ENCODE data around the gene ZFPL1.

The ZFPL1 gene

GRCh38 chr11:65060913-65061408, 23.1 kb upstream of the ZFPL1 start:
- FAIRE-seq = no peak

GRCh38 chr11:65063532-65063931, 20.5 kb upstream of the ZFPL1 start:
- no peak for FAIRE-seq

DNA sequence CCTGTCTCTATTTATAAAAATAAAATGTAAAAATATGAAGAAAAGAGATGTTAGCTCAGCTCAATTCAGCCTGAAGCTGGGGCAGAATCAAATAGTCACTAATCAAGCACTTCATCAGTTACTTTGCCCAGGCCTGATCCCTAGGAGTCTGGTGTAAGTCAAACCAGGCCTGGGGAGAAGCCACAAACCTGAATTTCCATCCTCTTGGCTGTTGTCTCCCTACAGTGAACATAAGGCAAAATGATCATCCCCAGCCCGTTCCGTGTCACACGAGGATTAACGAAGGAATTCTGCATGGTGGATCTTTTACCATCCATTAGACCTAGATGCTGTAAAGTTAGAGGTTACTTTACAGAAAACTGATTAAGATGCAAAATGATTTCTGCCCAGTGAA, 19.2 kb upstream of the ZFPL1 start:
- FAIRE-seq = no peak

DNA sequence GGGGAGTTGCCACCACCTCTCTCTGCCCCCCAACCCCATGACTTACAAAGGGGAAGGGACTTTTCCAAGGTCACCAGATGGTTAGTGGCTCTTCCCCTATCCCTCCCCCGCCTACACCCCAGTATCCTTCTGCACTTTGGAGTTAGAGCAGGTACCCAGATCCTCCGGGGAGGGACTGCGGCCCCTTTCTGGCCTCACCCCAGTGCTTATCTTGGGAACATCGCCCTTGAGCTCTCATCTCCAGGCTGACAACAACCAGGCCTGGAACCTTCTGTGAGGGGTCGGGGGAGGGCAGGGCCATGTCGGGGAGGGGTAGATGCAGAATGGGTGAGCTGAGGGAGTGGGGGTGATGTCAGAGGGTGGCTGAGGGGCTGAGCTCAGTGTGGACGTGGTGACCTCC, 18.2 kb upstream of the ZFPL1 start:
- no peak for FAIRE-seq

GRCh38 chr11:65066315-65066714, 17.7 kb upstream of the ZFPL1 start:
- FAIRE-seq = no peak

DNA sequence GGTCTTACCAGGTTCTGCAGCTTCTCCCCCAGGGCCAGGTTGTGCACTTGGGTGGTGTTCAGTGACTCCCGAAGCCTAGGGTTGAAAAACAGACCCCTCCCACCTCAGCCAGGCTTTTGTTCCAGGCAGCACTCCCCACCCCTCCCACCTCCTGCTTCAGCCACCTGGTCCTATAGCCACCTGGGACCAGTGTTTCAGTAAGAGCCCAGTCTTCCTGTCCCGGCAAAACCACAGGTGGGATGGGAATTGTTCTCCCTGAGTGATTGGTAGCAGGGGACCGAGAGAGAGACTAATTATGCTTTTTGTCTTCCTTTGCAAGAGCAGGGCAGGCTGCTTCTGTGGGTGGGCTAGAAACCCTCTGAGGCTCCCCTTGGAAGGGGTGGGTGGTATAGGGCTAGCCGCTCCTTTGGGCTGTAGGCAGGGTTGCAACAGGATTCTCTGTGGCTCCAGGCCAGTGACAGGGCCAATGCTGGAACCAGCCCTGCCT, 17.2 kb upstream of the ZFPL1 start:
- FAIRE-seq = no peak

GRCh38 chr11:65067446-65067845, 16.6 kb upstream of the ZFPL1 start:
- no peak for FAIRE-seq

DNA sequence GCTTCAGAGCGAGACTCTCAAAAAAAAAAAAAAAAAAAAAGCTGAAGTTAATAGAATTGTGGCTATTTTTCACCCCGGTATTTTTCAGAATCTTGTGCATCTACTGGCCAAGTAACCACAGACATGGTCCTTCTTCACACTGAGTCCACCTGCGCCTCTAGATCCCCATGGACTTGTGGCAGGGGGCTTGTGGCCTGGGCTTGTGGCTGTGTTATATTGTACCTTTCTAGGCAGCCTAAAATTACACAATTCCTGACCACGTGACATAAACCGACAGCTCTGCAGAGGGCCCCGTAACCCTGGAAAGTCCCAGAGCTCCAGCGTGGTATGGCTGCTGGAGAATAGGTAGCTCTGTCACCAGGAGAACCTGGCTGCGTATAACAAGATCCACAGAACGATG, 14.8 kb upstream of the ZFPL1 start:
- FAIRE-seq = no peak

DNA sequence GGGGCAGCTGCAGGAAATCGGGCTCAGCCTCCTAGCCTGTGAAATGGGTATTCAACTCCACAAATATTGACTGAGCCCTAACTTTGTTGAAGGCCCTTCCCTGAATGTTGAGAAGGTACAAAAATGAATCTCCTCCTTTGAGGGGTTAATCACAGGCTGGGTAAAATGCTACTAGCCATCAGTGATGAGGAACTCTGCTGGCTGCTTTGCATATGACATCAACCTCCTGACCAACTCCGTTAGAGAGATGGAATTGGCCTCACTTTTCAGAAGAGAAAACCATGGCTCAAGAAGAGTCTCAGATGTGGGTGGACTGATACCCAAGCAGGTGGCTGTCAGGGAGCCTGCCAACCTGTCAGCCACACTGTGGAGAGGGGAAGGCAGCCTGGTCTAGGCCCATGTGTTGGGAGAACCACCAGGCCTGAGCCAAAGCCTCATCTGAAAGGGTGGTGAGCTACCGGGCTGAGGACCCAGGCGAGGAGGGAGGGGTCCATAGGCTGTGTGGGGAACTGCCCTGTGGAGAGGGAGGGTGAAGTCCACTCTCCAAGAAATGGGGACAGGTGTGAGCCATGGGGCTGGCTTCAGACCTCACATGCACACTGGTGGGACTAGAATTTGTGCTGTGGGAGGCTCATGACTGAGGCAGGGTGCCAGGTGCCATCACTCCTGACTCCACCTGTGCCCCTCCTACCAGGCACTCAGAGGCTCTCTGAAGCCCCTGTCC, 12.0 kb upstream of the ZFPL1 start:
- FAIRE-seq = no peak

DNA sequence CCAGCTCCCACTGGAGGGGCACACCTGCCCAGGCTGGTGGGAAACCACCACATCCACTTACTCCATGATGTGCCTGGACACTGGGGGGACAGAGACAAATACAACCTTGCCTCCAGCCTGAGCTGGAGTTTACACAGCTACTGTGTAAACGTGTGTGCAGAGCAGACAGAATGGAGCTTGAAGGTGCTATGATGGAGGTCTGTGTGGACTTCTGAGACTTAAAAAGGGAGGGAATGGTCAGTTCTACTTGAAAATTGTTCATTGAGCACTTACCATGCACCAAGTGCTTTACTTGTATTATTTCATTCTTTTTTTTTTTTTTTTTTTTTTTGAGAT, 11.4 kb upstream of the ZFPL1 start:
- FAIRE-seq = no peak

- FAIRE-seq = no peak
Observed at GRCh38 chr11:65077451-65077850, 6.6 kb upstream of the ZFPL1 start.

GRCh38 chr11:65078151-65078550, 5.9 kb upstream of the ZFPL1 start:
- no peak for FAIRE-seq

DNA sequence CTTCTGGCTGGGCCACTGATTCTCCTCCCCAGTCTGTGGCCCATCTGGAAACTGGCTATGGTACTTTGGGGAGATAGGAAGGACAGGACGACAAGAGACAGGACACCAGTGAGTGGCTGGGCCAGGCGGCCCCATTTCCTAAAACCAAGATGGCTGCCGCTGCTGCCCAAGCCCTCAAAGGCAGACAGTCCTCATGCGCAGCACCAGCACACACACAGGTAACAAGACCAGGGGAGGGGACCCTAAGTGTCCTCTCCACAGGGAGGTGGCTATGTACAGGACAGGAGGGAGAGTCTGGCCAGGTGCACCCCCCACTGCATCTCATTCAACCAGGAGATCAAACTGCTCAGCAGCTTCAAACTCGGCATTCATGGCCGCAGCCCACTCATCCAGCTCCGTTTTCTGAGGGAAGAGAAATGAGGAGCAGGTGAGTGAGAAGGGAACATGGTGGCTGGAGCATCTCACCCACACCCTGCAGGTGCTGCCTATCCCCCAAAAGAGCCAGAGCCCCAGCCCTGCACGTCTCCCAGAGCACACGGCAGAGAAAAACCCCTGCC, 5.2 kb upstream of the ZFPL1 start:
- FAIRE-seq = no peak

DNA sequence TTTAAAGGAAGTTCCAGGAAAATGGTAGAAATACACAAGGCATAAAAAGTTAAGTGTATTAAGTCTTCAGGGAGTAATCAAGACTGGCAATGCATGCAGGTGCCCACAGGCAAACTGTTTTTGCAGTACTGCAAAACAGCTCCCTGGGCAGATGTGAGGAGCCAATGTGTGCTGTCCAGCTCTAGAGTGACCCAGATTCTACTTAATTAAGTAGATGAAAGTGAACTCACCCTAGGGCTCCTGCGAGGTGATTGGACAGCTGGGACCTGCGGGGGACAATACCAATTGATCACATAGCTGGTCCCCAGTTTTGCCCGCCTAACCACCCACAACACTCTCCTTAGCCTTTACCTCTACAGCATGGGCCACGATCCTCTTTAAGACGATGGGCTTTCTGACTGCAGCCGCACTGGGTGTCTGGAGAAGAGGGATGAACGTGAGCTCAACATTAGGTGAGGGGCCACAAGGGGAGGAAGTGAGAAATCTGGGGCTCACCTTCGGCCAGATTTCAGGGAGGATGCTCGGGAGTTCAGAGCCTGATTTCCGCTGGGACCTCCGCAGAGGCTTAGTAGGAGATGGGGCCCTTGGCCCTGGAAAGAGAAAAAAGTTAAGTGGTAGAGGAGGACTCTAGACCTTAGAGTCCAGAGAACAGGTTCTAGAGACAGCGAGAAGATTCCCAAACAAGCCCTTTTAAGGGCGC, 738 bp upstream of the ZFPL1 start:
- no peak for FAIRE-seq

- FAIRE-seq = no peak
Observed at GRCh38 chr11:65084598-65085375, 765 bp downstream of the ZFPL1 start.

DNA sequence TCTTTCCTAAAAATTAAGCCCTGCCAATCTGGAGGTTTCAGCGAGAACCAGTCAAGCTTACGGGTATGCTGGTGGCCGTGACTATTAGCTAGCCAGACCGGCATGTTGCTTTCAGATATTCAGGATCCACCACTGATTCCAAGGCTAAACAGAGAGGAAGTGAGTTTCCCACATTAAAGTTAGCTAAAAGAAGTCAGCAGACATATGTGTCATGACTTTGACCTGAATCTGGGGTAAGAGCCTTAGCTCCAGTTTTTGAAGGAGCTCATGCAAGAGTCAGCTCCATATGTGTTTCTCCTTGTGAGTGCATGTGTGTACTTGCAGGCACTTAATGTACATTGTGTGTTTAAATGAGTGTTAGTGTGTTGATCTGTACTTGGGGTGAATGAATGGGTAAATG, 1.4 kb downstream of the ZFPL1 start:
- FAIRE-seq = no peak

- no peak for FAIRE-seq
Observed at GRCh38 chr11:65086809-65087208, 2.8 kb downstream of the ZFPL1 start.

DNA sequence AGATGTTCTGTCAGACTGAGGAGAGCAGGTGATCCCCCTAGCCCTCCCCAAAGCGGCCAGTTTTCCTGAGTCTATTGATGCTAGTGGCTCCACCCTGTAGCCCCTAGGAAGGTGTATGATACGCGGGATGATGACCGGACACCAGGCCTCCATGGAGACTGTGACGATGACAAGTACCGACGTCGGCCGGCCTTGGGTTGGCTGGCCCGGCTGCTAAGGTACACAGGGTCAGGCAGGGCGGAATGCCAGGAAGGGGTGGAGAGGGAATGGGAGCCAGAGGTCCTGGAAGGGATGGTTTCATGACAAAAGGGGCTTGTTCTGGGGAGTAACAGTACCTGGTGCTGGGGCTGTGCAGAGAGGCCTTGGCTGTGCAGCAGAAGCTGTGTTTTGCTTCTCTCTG, 3.2 kb downstream of the ZFPL1 start:
- no peak for FAIRE-seq

DNA sequence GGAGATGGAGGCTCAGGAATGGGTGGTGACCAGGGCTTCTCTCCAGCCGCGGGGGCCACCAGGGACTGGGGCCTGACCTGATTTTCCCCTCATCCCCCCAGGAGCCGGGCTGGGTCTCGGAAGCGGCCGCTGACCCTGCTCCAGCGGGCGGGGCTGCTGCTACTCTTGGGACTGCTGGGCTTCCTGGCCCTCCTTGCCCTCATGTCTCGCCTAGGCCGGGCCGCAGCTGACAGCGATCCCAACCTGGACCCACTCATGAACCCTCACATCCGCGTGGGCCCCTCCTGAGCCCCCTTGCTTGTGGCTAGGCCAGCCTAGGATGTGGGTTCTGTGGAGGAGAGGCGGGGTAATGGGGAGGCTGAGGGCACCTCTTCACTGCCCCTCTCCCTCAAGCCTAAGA, 3.8 kb downstream of the ZFPL1 start:
- FAIRE-seq = no peak

DNA sequence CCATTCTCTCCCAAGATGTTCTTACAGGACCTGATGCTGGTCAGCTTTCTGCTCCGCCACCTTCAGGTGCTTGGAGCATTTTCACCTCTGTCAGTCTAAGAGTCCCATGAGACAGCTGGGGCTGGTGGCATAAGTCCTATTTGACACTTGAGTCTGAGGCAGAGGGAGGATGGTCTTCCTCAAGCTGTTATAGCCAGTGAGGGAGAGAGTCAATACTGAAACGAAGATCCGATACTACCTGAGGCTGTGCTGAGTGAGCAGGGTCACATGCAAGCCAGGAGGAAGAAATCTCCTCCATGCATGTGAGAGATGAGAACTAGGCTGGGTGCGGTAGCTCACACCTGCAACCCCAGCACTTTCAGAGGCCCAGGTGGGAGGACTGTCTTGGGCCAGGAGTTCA, 5.6 kb downstream of the ZFPL1 start:
- no peak for FAIRE-seq

GRCh38 chr11:65090628-65091027, 6.6 kb downstream of the ZFPL1 start:
- FAIRE-seq = no peak

- no peak for FAIRE-seq
Observed at GRCh38 chr11:65095427-65095826, 11.4 kb downstream of the ZFPL1 start.

Data from colon (tissue), 2 donors.